ENCODE measurements around the gene PWP1.

Gene PWP1

DNA sequence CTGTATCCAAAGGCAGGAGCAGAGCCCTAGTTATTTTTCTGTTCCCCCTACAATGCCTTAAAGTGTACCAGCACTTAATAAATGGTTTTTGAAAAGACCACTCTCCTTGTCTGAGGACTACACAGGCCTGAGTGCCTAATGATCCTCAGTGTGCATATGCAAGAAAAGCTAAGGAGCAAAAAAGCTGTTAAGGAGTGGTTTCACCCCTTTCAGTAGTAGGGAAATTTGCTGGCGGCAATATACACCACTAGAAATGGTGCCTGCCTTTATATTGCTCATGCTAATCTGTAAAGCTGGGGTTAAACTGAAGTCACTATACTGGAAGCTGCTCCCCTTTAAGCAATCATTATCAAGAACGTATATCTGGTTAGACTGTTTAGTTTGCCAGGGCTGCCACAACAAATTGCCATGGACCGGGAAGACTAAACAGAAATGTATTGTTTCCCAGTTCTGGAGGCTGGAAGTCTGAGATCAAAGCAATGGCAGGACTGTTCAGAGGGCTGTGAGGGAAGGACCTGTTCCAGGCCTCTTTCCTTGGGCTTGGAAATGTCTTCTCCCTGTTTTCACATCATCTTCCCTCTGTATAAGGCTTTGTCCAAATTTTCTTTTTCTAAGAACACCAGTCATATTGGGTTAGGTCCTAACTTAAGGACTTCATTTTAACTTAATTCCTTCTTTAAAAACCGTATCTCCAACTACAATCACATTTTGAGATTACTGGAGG, 45.2 kb downstream of the PWP1 start:
- H3K27ac ChIP-seq, result peak overlapping the region; percentile 83
- no peak overlapping the region for H2AFZ ChIP-seq
- H3K36me3 ChIP-seq (ENCODE audit: control insufficient read depth, insufficient read depth, low read length), result no peaks in the 10 kb centered on the region
- no peaks in the 10 kb centered on the region for H3K79me2 ChIP-seq
- peaks cover 27% of the 10 kb centered on the region for H3K4me1 ChIP-seq
- TF ChIP-seq, protein P1, sequence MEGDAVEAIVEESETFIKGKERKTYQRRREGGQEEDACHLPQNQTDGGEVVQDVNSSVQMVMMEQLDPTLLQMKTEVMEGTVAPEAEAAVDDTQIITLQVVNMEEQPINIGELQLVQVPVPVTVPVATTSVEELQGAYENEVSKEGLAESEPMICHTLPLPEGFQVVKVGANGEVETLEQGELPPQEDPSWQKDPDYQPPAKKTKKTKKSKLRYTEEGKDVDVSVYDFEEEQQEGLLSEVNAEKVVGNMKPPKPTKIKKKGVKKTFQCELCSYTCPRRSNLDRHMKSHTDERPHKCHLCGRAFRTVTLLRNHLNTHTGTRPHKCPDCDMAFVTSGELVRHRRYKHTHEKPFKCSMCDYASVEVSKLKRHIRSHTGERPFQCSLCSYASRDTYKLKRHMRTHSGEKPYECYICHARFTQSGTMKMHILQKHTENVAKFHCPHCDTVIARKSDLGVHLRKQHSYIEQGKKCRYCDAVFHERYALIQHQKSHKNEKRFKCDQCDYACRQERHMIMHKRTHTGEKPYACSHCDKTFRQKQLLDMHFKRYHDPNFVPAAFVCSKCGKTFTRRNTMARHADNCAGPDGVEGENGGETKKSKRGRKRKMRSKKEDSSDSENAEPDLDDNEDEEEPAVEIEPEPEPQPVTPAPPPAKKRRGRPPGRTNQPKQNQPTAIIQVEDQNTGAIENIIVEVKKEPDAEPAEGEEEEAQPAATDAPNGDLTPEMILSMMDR (IDR thresholded peaks at IDR 0.05), result no peak
- peak overlapping the region; percentile 38 for H3K4me3 ChIP-seq (ENCODE audit: low read depth, low read length)
- H3K4me2 ChIP-seq (ENCODE audit: low read length), result peak overlapping the region; percentile 7
- no peaks in the 10 kb centered on the region for H3K27me3 ChIP-seq (ENCODE audit: control insufficient read depth, insufficient read depth, low read length)
- H3K9ac ChIP-seq, result no peak overlapping the region
- no peaks in the 10 kb centered on the region for H3K9me3 ChIP-seq (ENCODE audit: control insufficient read depth, low read length)

DNA sequence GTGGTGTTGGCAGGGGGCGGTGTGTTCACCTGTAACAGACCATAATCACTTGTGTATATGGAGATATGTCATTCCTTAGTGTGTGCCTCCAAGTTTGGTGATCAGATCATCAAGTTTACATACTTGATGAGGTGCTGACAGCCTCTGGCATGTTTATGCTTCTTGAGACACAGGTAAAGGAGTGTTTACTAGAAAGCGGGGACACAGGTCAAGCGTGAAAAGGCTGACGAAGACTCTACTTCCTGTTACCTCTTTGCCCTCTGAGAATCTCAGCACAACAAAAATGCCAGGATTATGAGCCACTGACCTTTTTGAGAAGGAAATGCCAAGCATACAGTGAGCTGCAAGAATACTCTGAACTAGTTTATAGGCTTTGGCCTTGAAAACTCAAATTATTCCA, 45.8 kb downstream of the PWP1 start:
- H3K4me2 ChIP-seq (ENCODE audit: low read length), result peak overlapping the region; percentile 50
- H3K4me3 ChIP-seq (ENCODE audit: low read depth, low read length), result peak overlapping the region; percentile 38
- H3K27me3 ChIP-seq (ENCODE audit: control insufficient read depth, insufficient read depth, low read length), result no peaks in the 10 kb centered on the region
- TF ChIP-seq, protein P1 (IDR thresholded peaks at IDR 0.05), result no peak
- H2AFZ ChIP-seq, result no peak overlapping the region
- H3K9ac ChIP-seq, result no peak overlapping the region
- peak overlapping the region; percentile 83 for H3K27ac ChIP-seq
- H3K9me3 ChIP-seq (ENCODE audit: control insufficient read depth, low read length), result no peaks in the 10 kb centered on the region
- peaks cover 27% of the 10 kb centered on the region for H3K4me1 ChIP-seq
- H3K79me2 ChIP-seq, result no peaks in the 10 kb centered on the region
- no peaks in the 10 kb centered on the region for H3K36me3 ChIP-seq (ENCODE audit: control insufficient read depth, insufficient read depth, low read length)

DNA sequence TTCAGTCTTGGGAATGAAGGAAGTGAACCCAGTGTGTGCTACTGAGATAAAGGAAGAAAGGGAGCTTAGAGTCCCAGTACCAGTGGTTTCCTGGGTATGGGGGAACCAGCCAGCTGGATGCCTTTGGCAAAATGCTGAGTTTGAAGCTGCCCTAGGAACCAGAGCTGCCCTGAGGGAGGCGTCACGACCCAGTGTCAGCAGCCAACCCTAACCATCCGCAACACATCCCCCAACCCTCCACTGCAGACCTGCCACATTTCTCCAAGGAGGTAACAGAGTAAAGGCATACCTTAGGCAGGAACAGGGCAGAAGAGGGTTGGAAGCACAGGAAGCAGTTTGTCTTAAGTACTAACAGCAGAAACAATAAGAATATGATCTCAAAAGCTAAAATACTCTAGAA, 46.8 kb downstream of the PWP1 start:
- no peaks in the 10 kb centered on the region for H3K79me2 ChIP-seq
- H3K27me3 ChIP-seq (ENCODE audit: control insufficient read depth, insufficient read depth, low read length), result no peaks in the 10 kb centered on the region
- H2AFZ ChIP-seq, result no peak overlapping the region
- peaks cover 27% of the 10 kb centered on the region for H3K4me1 ChIP-seq
- H3K9me3 ChIP-seq (ENCODE audit: control insufficient read depth, low read length), result no peaks in the 10 kb centered on the region
- H3K27ac ChIP-seq, result peak overlapping the region; percentile 83
- no peaks in the 10 kb centered on the region for H3K36me3 ChIP-seq (ENCODE audit: control insufficient read depth, insufficient read depth, low read length)
- H3K4me3 ChIP-seq (ENCODE audit: low read depth, low read length), result peak overlapping the region; percentile 38
- H3K9ac ChIP-seq, result no peak overlapping the region
- H3K4me2 ChIP-seq (ENCODE audit: low read length), result peak overlapping the region; percentile 50
- TF ChIP-seq, protein P1 (IDR thresholded peaks at IDR 0.05), result no peak

DNA sequence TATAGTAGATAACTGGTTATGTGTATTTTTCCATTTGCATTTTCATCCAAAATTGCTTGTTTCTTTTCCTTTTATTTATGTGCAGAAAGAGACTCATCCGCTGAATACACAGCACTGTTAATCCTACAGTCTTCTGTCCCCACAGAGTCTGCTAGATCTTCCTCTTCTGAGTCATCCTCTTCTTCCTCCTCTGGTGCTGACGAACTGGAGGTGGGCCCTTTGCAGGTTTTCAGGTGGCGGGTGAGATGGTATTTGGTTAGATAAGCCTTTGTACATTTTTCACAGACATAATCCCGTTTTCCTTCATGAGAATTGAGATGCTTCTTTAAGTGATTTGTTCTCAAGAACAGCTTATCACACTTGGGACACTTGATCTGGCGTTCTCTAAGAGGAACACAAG, 48.5 kb downstream of the PWP1 start:
- Histone ChIP-seq H3K4me2 (ENCODE audit: low read length) (no peak overlapping the region), H2AFZ (no peak overlapping the region), H3K4me1 (peaks cover 26% of the 10 kb centered on the region), H3K79me2 (no peaks in the 10 kb centered on the region), H3K9ac (no peak overlapping the region), H3K4me3 (ENCODE audit: low read depth, low read length) (no peak overlapping the region), H3K27ac (no peak overlapping the region), H3K36me3 (ENCODE audit: control insufficient read depth, insufficient read depth, low read length) (no peaks in the 10 kb centered on the region), H3K27me3 (ENCODE audit: control insufficient read depth, insufficient read depth, low read length) (no peaks in the 10 kb centered on the region), H3K9me3 (ENCODE audit: control insufficient read depth, low read length) (no peaks in the 10 kb centered on the region)
- TF ChIP-seq, protein P1 (IDR thresholded peaks at IDR 0.05), result no peak

DNA sequence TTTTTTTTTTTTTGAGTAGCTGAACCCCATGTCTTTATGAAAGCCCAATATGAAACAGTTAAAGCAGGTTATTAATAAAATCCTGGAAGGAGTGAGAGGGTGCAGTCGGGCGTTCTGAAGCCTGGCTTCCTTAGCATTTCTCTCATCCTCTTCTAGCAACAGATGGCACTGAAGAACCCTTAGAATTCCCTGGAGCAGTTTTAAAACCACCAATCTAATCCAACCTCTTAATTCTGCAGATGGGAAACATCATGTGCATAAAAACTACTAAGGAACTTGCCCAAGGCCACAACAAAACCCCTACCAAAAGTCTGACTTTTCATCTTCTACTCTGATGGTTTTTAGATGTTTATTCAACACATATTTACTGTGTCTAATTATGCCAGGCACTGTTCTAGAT, 50.2 kb downstream of the PWP1 start:
- H3K79me2 ChIP-seq, result no peaks in the 10 kb centered on the region
- TF ChIP-seq, protein P1 (IDR thresholded peaks at IDR 0.05), result no peak
- no peak overlapping the region for H3K4me3 ChIP-seq (ENCODE audit: low read depth, low read length)
- H3K36me3 ChIP-seq (ENCODE audit: control insufficient read depth, insufficient read depth, low read length), result no peaks in the 10 kb centered on the region
- peaks cover 20% of the 10 kb centered on the region for H3K4me1 ChIP-seq
- H3K27me3 ChIP-seq (ENCODE audit: control insufficient read depth, insufficient read depth, low read length), result no peaks in the 10 kb centered on the region
- no peak overlapping the region for H3K9ac ChIP-seq
- no peak overlapping the region for H3K27ac ChIP-seq
- H3K4me2 ChIP-seq (ENCODE audit: low read length), result no peak overlapping the region
- no peak overlapping the region for H2AFZ ChIP-seq
- H3K9me3 ChIP-seq (ENCODE audit: control insufficient read depth, low read length), result no peaks in the 10 kb centered on the region
